ENCODE data around the gene NTM.
"Not testable (repeated sequence)": the region's sequence is repeated elsewhere in the genome, so short reads cannot be mapped to it uniquely, and the experiment has no call there.

NTM gene

DNA sequence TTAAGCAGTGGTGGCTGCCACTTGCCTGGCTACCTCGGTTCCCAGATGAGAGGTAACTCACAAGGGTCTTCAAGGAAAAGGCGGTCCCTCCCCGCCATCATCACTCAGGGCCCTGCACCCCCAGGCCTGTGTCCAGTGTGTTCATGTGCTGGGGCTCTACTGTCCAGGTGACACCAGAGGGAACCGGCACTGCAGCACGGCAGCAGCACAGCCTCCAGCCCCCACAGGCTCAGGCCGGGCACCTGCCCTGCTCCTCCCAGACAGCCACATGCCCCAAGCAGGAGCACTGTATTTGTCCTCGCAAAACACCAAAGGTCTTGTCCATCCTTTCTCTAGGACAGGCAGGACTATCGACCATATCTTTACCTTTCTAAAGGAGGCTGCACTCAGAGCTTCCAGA, 982.1 kb downstream of the NTM start:
- Mint-ChIP-seq H3K27ac (no peak overlapping the region), H3K27me3 (peaks cover 4% of the 10 kb centered on the region), H3K9me3 (no peaks in the 10 kb centered on the region), H3K4me1 (no peaks in the 10 kb centered on the region), H3K36me3 (ENCODE audit: low read depth) (no peaks in the 10 kb centered on the region), H3K4me3 (no peak overlapping the region)
- ATAC-seq: no peak
- no peak for DNase-seq

DNA sequence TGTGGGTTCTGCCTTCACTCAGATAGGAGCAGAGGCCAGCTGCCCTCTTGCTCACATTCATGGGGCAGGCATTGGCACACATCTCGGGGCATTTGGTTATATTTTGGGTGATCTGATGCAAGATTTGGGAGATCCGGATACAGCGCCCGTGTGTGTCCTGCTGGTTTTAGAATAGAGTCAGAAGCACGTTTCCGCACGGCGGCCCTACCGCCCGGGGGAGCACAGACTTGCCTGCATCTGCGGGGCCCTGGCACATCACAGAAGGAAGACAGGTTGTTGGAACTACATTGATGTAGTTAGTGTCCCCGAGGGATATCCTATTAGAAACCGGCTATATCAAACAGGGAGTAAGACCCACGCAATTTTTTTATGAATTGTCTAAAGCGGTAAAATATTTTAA, 982.8 kb downstream of the NTM start:
- ATAC-seq (no peak), DNase-seq (no peak)
- H3K9me3 Mint-ChIP-seq: no peaks in the 10 kb centered on the region
- H3K36me3 Mint-ChIP-seq (ENCODE audit: low read depth): no peaks in the 10 kb centered on the region
- H3K27ac Mint-ChIP-seq: no peak overlapping the region
- no peak overlapping the region for H3K4me3 Mint-ChIP-seq
- no peaks in the 10 kb centered on the region for H3K4me1 Mint-ChIP-seq
- peaks cover 4% of the 10 kb centered on the region for H3K27me3 Mint-ChIP-seq

DNA sequence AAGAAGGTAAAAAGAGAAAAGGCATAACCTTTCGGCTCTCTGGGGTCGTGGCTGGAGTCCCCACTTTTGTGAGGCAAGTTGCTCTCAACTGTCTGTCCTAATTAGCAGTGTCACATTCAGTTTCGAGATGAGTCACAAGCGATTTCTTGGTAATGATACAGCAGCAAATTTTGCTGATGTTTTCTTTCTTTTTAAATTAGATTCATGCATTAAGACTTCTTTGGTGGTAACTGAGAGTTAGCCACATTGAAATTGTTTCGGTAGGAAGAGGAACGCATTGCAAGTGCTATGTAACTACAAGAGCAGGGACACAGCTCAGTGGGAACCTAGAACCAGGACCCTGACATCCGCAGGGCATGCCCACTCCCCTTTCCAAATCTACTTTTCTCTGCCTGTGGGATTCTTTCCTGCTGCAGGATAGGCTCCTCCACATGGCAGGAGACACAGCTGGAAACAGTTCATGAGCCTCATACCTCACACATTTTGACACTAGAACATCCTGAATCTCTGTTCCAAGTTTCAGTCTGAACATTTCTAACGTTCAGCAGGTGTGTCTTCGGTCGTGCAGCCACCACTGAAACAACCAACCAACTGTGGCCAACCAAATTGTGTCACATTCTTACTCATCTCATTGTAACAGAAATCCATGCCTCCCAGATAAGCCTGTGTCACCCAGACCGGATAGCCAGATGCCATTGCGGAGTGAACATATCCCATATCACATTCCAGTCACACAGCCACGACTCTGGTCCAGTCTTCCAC, 987.6 kb downstream of the NTM start:
- H3K36me3 Mint-ChIP-seq (ENCODE audit: low read depth): no peaks in the 10 kb centered on the region
- no peak overlapping the region for H3K27ac Mint-ChIP-seq
- H3K4me1 Mint-ChIP-seq: no peaks in the 10 kb centered on the region
- peaks cover 11% of the 10 kb centered on the region for H3K9me3 Mint-ChIP-seq
- H3K4me3 Mint-ChIP-seq: no peak overlapping the region
- no peaks in the 10 kb centered on the region for H3K27me3 Mint-ChIP-seq
- no peak for ATAC-seq
- DNase-seq: no peak

DNA sequence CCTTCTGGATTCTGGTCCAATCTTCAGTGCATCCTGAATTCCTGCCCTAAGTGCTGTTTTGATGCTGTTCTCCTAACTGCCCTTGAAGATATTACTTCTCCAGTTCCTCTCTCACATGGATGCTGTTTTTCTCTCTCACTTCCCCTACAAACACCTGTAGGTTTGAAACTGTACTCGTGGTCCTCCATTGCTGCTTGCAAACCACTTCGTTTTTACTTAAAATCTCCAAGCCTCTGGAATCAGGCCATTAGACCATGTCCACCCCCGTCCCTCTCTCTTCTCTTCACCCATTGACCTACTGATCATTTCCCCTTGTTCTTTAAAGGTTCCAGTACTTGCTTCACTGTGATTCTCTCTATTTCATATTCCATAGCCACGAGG, 988.1 kb downstream of the NTM start:
- H3K9me3 Mint-ChIP-seq: peaks cover 14% of the 10 kb centered on the region
- no peak overlapping the region for H3K27ac Mint-ChIP-seq
- H3K27me3 Mint-ChIP-seq: no peaks in the 10 kb centered on the region
- ATAC-seq (no peak), DNase-seq (no peak)
- no peak overlapping the region for H3K4me3 Mint-ChIP-seq
- H3K4me1 Mint-ChIP-seq: no peaks in the 10 kb centered on the region
- H3K36me3 Mint-ChIP-seq (ENCODE audit: low read depth): no peaks in the 10 kb centered on the region

DNA sequence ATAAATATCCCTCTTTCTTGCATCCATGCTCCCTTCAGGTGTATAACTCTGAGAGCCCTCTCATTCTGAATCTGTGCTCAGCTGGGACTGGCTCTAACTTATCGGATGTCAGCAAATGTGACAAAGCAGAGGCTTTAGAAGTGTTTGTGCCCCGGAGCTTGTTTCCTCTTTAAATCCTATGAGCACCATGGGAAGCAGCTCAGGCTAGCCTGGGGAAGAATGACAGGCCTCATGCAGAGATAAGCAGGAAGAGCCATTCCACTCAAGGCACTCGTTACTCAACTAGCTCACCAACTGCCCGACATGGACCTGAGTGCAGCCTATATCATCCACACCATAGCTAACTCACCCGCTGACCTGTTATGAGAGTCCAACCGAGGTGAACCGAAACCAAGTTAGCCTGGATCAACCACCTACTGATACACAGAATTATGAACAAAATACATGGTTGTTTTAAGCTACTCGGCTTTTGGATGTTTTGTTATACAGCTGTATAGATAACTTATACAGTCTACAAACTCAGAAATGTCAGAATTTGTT, 990.7 kb downstream of the NTM start:
- H3K27me3 Mint-ChIP-seq: no peaks in the 10 kb centered on the region
- H3K36me3 Mint-ChIP-seq (ENCODE audit: low read depth): no peaks in the 10 kb centered on the region
- peaks cover 14% of the 10 kb centered on the region for H3K9me3 Mint-ChIP-seq
- no peaks in the 10 kb centered on the region for H3K4me1 Mint-ChIP-seq
- no peak overlapping the region for H3K27ac Mint-ChIP-seq
- DNase-seq: no peak
- ATAC-seq: no peak
- H3K4me3 Mint-ChIP-seq: no peak overlapping the region

DNA sequence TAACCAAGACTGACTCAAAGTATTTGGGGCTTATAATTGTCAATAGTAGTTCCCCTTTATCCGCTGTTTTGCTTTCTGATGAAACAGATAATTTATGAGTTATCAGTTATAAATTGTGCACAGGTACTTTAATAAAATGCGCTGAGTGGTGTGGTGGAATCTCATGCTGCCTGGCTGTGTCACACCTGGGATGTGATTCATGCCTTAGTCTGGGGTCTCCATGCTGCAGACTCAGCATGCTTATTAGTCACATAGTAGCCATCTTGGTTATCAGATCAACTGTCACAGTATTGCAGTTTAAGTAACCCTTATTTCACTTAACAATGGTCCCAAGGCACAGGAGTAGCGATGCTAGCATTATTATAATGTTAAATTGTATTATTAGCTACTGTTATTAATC, 995.2 kb downstream of the NTM start:
- no peak overlapping the region for H3K27ac Mint-ChIP-seq
- no peaks in the 10 kb centered on the region for H3K27me3 Mint-ChIP-seq
- no peaks in the 10 kb centered on the region for H3K4me1 Mint-ChIP-seq
- H3K9me3 Mint-ChIP-seq: peaks cover 7% of the 10 kb centered on the region
- no peak for ATAC-seq
- H3K36me3 Mint-ChIP-seq (ENCODE audit: low read depth): no peaks in the 10 kb centered on the region
- DNase-seq: no peak
- H3K4me3 Mint-ChIP-seq: no peak overlapping the region

DNA sequence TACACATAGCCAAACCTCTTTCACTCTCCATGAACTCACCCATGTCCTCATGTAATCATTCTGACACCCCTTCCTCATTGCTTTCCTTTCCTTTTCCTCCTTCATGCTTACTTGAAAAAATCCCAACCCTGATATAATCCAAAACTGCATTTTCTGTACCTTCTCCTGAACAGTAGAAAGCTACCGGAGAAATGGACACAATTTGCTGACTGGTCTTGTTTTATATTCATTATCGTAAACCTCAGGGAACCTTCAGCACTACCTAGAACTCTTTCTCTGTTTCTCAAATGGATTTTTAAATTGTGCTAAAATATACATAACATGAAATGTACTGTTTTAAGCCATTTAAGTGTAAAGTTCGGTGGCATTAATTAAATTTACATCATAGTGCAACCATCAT, 996.9 kb downstream of the NTM start:
- H3K4me3 Mint-ChIP-seq: no peak overlapping the region

DNA sequence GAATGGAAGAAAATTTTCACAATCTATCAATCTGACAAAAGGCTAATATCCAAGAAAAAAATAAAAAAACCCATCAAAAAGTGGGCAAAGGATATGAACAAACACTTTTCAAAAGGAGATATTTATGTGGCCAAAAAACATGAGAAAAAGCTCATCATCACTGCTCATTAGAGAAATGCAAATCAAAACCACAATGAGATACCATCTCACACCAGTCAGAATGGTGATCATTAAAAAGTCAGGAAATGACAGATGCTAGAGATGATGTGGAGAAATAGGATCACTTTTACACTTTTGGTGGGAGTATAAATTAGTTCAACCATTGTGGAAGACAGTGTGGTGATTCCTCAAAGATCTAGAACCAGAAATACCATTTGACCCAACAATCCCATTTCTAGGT, 999.7 kb downstream of the NTM start:
- H3K27ac Mint-ChIP-seq; H3K4me1 Mint-ChIP-seq; H3K9me3 Mint-ChIP-seq; H3K4me3 Mint-ChIP-seq; H3K27me3 Mint-ChIP-seq; DNase-seq; ATAC-seq; H3K36me3 Mint-ChIP-seq (ENCODE audit: low read depth): not testable (repeated sequence)

More for the DNA sequence above, 996.9 kb downstream of the NTM start:
- Mint-ChIP-seq H3K27me3 (no peaks in the 10 kb centered on the region), H3K27ac (no peak overlapping the region), H3K4me1 (no peaks in the 10 kb centered on the region), H3K36me3 (ENCODE audit: low read depth) (no peaks in the 10 kb centered on the region), H3K9me3 (peaks cover 7% of the 10 kb centered on the region)
- ATAC-seq (no peak), DNase-seq (no peak)

DNA sequence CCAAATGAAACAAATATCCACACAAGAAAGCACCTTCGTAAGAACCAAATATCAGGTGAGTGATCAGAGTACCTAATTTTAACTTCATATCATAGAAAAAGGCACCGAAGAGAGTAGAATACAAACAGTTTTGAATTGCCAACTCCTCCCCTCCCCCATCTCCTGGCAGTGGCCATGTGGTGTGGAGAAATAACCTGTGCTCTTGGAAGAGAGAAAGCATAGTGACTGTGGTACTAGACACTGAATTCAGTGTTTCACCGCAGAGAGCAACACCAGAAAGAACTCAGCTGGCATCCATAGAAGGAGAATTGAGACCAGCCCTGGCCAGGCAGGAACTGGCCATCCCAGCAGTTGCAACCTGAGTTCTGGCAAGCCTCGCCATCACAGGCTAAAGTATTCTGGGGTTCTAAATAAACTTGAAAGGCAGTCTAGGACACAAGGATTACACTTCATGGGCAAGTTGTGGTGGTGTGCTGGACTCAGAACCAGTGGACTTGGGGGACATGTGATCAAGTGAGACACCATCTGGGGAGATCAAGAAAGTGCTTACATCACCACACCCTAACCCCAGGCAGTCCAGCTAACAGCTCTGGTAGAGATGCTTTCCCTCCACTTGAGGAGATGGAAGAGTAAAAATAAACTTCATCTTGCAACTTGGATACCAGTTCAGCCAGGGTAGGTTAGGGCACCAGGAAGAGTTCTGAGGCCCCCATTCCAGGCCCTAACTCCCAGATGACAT, 1003.2 kb downstream of the NTM start:
- Mint-ChIP-seq H3K27ac (no peak overlapping the region), H3K27me3 (peaks cover 3% of the 10 kb centered on the region), H3K4me1 (no peaks in the 10 kb centered on the region), H3K9me3 (peaks cover 6% of the 10 kb centered on the region), H3K36me3 (ENCODE audit: low read depth) (no peaks in the 10 kb centered on the region), H3K4me3 (no peak overlapping the region)
- DNase-seq (no peak), ATAC-seq (no peak)

DNA sequence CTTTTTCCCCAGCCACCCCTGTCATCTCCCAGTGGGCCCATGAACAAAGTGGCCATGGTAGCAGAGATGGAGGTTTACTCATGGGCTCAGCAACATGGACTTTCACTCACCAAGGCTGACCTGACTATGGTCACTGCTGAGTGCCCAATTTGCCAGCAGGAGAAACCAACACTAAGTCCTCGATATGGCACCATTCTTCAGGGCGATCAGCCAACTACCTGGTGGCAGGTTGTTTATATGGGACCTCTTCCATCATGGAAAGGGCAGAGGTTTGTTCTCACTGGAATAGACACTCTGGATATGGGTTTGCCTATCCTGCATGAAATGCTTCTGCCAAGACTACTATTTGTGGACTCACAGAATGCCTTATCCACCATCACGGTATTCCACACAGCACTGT, 1009.1 kb downstream of the NTM start:
- peaks cover 11% of the 10 kb centered on the region for H3K9me3 Mint-ChIP-seq
- peaks cover 1% of the 10 kb centered on the region for H3K36me3 Mint-ChIP-seq (ENCODE audit: low read depth)
- no peak overlapping the region for H3K4me3 Mint-ChIP-seq
- H3K4me1 Mint-ChIP-seq: no peaks in the 10 kb centered on the region
- no peak for DNase-seq
- H3K27me3 Mint-ChIP-seq: no peaks in the 10 kb centered on the region
- no peak overlapping the region for H3K27ac Mint-ChIP-seq
- no peak for ATAC-seq

All from activated naive CD8-positive, alpha-beta T cell treated with anti-CD3 and anti-CD28 coated beads, Interleukin-2, amount 50 U/mL, for 24 hours (primary cell).